Ishikawa (cell line): ENCODE measurements around the gene ABHD11.

ENCODE experiments used
- CEBPB ChIP-seq: IDR thresholded peaks from 2 replicates; pipeline ENCODE4 v1.6.1; 2012
- EP300 ChIP-seq: IDR thresholded peaks from 2 replicates; pipeline ENCODE4 v1.6.1; 2012; ENCODE audit warnings: borderline replicate concordance
- FOXM1 ChIP-seq: IDR thresholded peaks from 2 replicates; pipeline ENCODE4 v1.6.1; 2012; ENCODE audit warnings: low read depth, borderline replicate concordance
- NFIC ChIP-seq: IDR thresholded peaks from 2 replicates; pipeline ENCODE4 v1.6.1; 2012
- TAF1 ChIP-seq: IDR thresholded peaks from 2 replicates; pipeline ENCODE4 v1.6.1; 2012; ENCODE audit warnings: low read depth, mild to moderate bottlenecking
- TF ChIP-seq, protein P1 (sequence below): IDR thresholded peaks from 2 replicates; pipeline ENCODE4 v1.6.1; 2012

DNA sequence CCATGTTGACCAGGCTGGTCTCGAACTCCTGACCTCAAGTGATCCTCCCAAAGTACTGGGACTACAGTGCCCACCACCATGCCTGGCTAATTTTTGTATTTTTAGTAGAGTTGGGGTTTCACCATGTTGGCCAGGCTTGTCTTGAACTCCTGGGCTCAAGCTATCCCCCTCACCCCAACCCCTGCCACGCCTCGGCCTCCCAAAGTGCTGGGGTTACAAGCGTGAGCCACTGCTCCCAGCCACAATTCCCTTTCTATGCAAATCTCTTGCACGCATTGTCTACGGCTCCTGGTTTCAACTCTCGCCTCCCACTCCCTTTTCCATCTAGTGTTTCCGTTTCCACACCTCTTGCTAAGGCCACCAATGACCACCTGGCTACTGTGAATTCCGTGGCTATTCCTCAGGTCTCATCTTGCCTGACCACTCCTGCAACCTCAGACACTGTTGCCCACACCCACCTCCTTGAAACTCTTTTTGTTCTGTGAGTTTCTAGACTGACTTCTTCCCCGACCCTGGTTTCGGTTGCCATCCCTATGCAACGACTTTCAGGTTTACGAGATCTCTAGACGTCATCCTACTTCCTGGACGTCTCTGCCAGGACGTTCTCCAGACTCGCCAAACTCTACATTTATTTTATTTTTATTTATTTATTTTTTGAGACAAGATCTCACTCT lies 28.1 kb upstream of the ABHD11 start:
- TF ChIP-seq CEBPB = no peak
- TF ChIP-seq EP300 = no peak
- TF ChIP-seq NFIC = no peak
- no peak for TF ChIP-seq TAF1
- TF ChIP-seq, protein P1, sequence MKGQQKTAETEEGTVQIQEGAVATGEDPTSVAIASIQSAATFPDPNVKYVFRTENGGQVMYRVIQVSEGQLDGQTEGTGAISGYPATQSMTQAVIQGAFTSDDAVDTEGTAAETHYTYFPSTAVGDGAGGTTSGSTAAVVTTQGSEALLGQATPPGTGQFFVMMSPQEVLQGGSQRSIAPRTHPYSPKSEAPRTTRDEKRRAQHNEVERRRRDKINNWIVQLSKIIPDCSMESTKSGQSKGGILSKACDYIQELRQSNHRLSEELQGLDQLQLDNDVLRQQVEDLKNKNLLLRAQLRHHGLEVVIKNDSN = no peak
- TF ChIP-seq FOXM1 = no peak
